HG03520 (cell line): ENCODE measurements around the gene TBL1X.

Source experiments
- ATAC-seq: cut with Tn5 transposase; IDR thresholded peaks from one replicate; pipeline ENCODE4 v1.9.1; 2021; ENCODE audit warnings: mild to moderate bottlenecking, moderate library complexity; ENCODE audit not compliant: unreplicated experiment

The TBL1X gene

GRCh38 chrX:9614016-9614415 is 149.2 kb downstream of the TBL1X start:
- no peak for ATAC-seq

- no peak for ATAC-seq
Observed at GRCh38 chrX:9619133-9619532, 154.3 kb downstream of the TBL1X start.

- ATAC-seq = no peak
Observed at GRCh38 chrX:9619581-9619980, 154.7 kb downstream of the TBL1X start.

- no peak for ATAC-seq
Observed at GRCh38 chrX:9622128-9622527, 157.3 kb downstream of the TBL1X start.

GRCh38 chrX:9626379-9626778 is 161.5 kb downstream of the TBL1X start:
- no peak for ATAC-seq

- no peak for ATAC-seq
Observed at GRCh38 chrX:9627922-9628321, 163.1 kb downstream of the TBL1X start.

- no peak for ATAC-seq
Observed at GRCh38 chrX:9628779-9629493, 164.1 kb downstream of the TBL1X start.

- ATAC-seq = no peak
Observed at GRCh38 chrX:9634551-9634950, 169.7 kb downstream of the TBL1X start.

- no peak for ATAC-seq
Observed at GRCh38 chrX:9635368-9635767, 170.5 kb downstream of the TBL1X start.

GRCh38 chrX:9635803-9636202 is 170.9 kb downstream of the TBL1X start:
- no peak for ATAC-seq

GRCh38 chrX:9638871-9639270 is 174.0 kb downstream of the TBL1X start:
- ATAC-seq = no peak

GRCh38 chrX:9642270-9642995 is 177.6 kb downstream of the TBL1X start:
- no peak for ATAC-seq

- no peak for ATAC-seq
Observed at GRCh38 chrX:9643807-9644206, 178.9 kb downstream of the TBL1X start.

GRCh38 chrX:9644335-9644734 is 179.5 kb downstream of the TBL1X start:
- no peak for ATAC-seq

- ATAC-seq = no peak
Observed at GRCh38 chrX:9646471-9647224, 181.8 kb downstream of the TBL1X start.

GRCh38 chrX:9647431-9647830 is 182.6 kb downstream of the TBL1X start:
- ATAC-seq = no peak

GRCh38 chrX:9650091-9650490 is 185.2 kb downstream of the TBL1X start:
- no peak for ATAC-seq

GRCh38 chrX:9651737-9652136 is 186.9 kb downstream of the TBL1X start:
- ATAC-seq = no peak

GRCh38 chrX:9654929-9655328 is 190.1 kb downstream of the TBL1X start:
- ATAC-seq = no peak

- ATAC-seq = no peak
Observed at GRCh38 chrX:9656277-9656676, 191.4 kb downstream of the TBL1X start.

- ATAC-seq = no peak
Observed at GRCh38 chrX:9656871-9657270, 192.0 kb downstream of the TBL1X start.
